ENCODE measurements around the gene IMPG1. TPM values are rescaled to one million over a fixed set of nuclear protein-coding genes. Genes with fewer than 3 reads are reported as not detected.

Gene IMPG1
- total and polyA plus RNA-seq, 2 donors (not counting 1 experiment from before 2014, with no cell fraction given) = not detected

GRCh38 chr6:75913040-75913439 lies 159.4 kb downstream of the IMPG1 start:
- Histone ChIP-seq H3K27ac (ENCODE audit: low read length in 2 of 2) (no peak overlapping the region), H3K79me2 (ENCODE audit: control insufficient read depth, insufficient read depth, low read length) (no peaks in the 10 kb centered on the region), H3K27me3 (replicated peaks in 1 of 4; ENCODE audit: control extremely low read depth in 1 of 4, control insufficient read depth in 3 of 4, insufficient read depth in 4 of 4, low read length in 3 of 4) (no peaks in the 10 kb centered on the region), H3K36me3 (replicated peaks in 1 of 2; ENCODE audit: control extremely low read depth in 1 of 2, control insufficient read depth in 1 of 2, extremely low read depth in 1 of 2, insufficient read depth in 2 of 2, low read length in 1 of 2) (no peaks in the 10 kb centered on the region), H3K4me1 (ENCODE audit: control insufficient read depth in 2 of 2, insufficient read depth in 2 of 2, low read length in 2 of 2) (no peaks in the 10 kb centered on the region), H3K9ac (ENCODE audit: low read length) (no peak overlapping the region), H3K4me2 (replicated peaks; ENCODE audit: low read depth, low read length, poor library complexity, severe bottlenecking) (no peak overlapping the region), H3K4me3 (ENCODE audit: control extremely low read depth in 1 of 5, extremely low read depth in 1 of 5, insufficient read depth in 1 of 5, low read depth in 2 of 5, low read length in 4 of 5) (no peak overlapping the region), H4K20me1 (ENCODE audit: control insufficient read depth, insufficient read depth, low read length, poor library complexity, severe bottlenecking) (no peaks in the 10 kb centered on the region), H3K9me3 (ENCODE audit: control extremely low read depth in 1 of 3, control insufficient read depth in 2 of 3, insufficient read depth in 1 of 3, low read length in 2 of 3) (no peaks in the 10 kb centered on the region), H2AFZ (ENCODE audit: insufficient read depth, low read depth, low read length, poor library complexity, severe bottlenecking) (no peak overlapping the region)
- no peak for DNase-seq
- intact Hi-C loops (cut with micrococcal nuclease) = no loop called here
- ChIA-PET POLR2A (no interaction called here), CTCF (interaction anchor here (1.2 kb wide), 1 partner anchor 22 kb away, joined by 3 read pairs; no protein-coding TSS in a partner anchor)
- Mint-ChIP-seq H3K27ac (no peak overlapping the region), H3K27me3 (peaks cover 3% of the 10 kb centered on the region), H3K4me3 (no peak overlapping the region), H3K4me1 (no peaks in the 10 kb centered on the region), H3K9me3 (ENCODE audit: insufficient read depth) (no peaks in the 10 kb centered on the region)
- ATAC-seq (ENCODE audit: low read depth) = no peak
- TF ChIP-seq CTCF (IDR thresholded peaks at IDR 0.05) (no peak), EZH2 (IDR thresholded peaks at IDR 0.05; ENCODE audit: borderline replicate concordance, insufficient read depth, low read depth, low read length, poor library complexity, severe bottlenecking) (no peak)

- Mint-ChIP-seq H3K9me3 (ENCODE audit: insufficient read depth) (no peaks in the 10 kb centered on the region), H3K4me3 (no peak overlapping the region), H3K4me1 (no peaks in the 10 kb centered on the region), H3K27ac (no peak overlapping the region), H3K27me3 (no peaks in the 10 kb centered on the region)
- POLR2A ChIA-PET = no interaction called here
- ATAC-seq (ENCODE audit: low read depth) = no peak
- intact Hi-C loops (cut with micrococcal nuclease) = no loop called here
- Histone ChIP-seq H4K20me1 (ENCODE audit: control insufficient read depth, insufficient read depth, low read length, poor library complexity, severe bottlenecking) (no peaks in the 10 kb centered on the region), H3K4me3 (ENCODE audit: control extremely low read depth in 1 of 5, extremely low read depth in 1 of 5, insufficient read depth in 1 of 5, low read depth in 2 of 5, low read length in 4 of 5) (no peak overlapping the region), H3K9me3 (ENCODE audit: control extremely low read depth in 1 of 3, control insufficient read depth in 2 of 3, insufficient read depth in 1 of 3, low read length in 2 of 3) (no peaks in the 10 kb centered on the region), H3K27me3 (replicated peaks in 1 of 4; ENCODE audit: control extremely low read depth in 1 of 4, control insufficient read depth in 3 of 4, insufficient read depth in 4 of 4, low read length in 3 of 4) (no peaks in the 10 kb centered on the region), H3K79me2 (ENCODE audit: control insufficient read depth, insufficient read depth, low read length) (no peaks in the 10 kb centered on the region), H3K4me1 (ENCODE audit: control insufficient read depth in 2 of 2, insufficient read depth in 2 of 2, low read length in 2 of 2) (no peaks in the 10 kb centered on the region), H3K27ac (ENCODE audit: low read length in 2 of 2) (no peak overlapping the region), H3K9ac (ENCODE audit: low read length) (no peak overlapping the region), H2AFZ (ENCODE audit: insufficient read depth, low read depth, low read length, poor library complexity, severe bottlenecking) (no peak overlapping the region), H3K36me3 (replicated peaks in 1 of 2; ENCODE audit: control extremely low read depth in 1 of 2, control insufficient read depth in 1 of 2, extremely low read depth in 1 of 2, insufficient read depth in 2 of 2, low read length in 1 of 2) (no peaks in the 10 kb centered on the region), H3K4me2 (replicated peaks; ENCODE audit: low read depth, low read length, poor library complexity, severe bottlenecking) (no peak overlapping the region)
- TF ChIP-seq CTCF (IDR thresholded peaks at IDR 0.05) = no peak
- no peak for TF ChIP-seq EZH2 (IDR thresholded peaks at IDR 0.05; ENCODE audit: borderline replicate concordance, insufficient read depth, low read depth, low read length, poor library complexity, severe bottlenecking)
- WGBS (ENCODE audit: insufficient coverage) = no CpG with 5 or more reads among the region's 2 CpGs
- DNase-seq = no peak
- CTCF ChIA-PET = interaction anchor here (1.3 kb wide), 1 partner anchor 13 kb away, joined by 4 read pairs; no protein-coding TSS in a partner anchor
These were observed 165.0 kb downstream of the IMPG1 start for GRCh38 chr6:75907444-75907843.
